Activated CD8-positive, alpha-beta memory T cell treated with anti-CD3 and anti-CD28 coated beads for 48 hours (primary cell): ENCODE measurements around the gene KRT83.
"Not testable (repeated sequence)": the region's sequence is repeated elsewhere in the genome, so short reads cannot be mapped to it uniquely, and the experiment has no call there.

Experiments used
- DNase-seq, 3 experiments: peaks; one replicate each; pipeline ENCODE4 v3.0.0-alpha.2; 2020; ENCODE audit warnings: low read depth in 2 of 3, low spot score in 2 of 3

KRT83 gene

GRCh38 chr12:52287816-52288805 is 33.1 kb downstream of the KRT83 start:
- DNase-seq = not testable (repeated sequence)

GRCh38 chr12:52286857-52287785 is 34.1 kb downstream of the KRT83 start:
- DNase-seq = not testable (repeated sequence)

GRCh38 chr12:52285851-52286530 is 35.2 kb downstream of the KRT83 start:
- DNase-seq = no peak

GRCh38 chr12:52285172-52285745 is 35.9 kb downstream of the KRT83 start:
- DNase-seq = no peak

- no peak for DNase-seq
These were observed 36.5 kb downstream of the KRT83 start for GRCh38 chr12:52284562-52285171.

- no peak for DNase-seq
These were observed 40.2 kb downstream of the KRT83 start for GRCh38 chr12:52280796-52281560.

- DNase-seq = no peak
These were observed 40.8 kb downstream of the KRT83 start for GRCh38 chr12:52280319-52280795.

GRCh38 chr12:52279422-52280318 is 41.5 kb downstream of the KRT83 start:
- DNase-seq = no peak

GRCh38 chr12:52278575-52279421 is 42.4 kb downstream of the KRT83 start:
- DNase-seq = peak; percentile 31 to 69 (median 61)

- DNase-seq = no peak
These were observed 43.5 kb downstream of the KRT83 start for GRCh38 chr12:52277486-52278245.

GRCh38 chr12:52275686-52276085 is 45.5 kb downstream of the KRT83 start:
- DNase-seq = no peak

GRCh38 chr12:52274521-52275120 is 46.6 kb downstream of the KRT83 start, which contains the start of gene KRT86:
Gene KRT86 (plus strand): TSS chr12:52274645. CDS start chr12:52301917, 27,272 bp downstream.
- DNase-seq = no peak

- DNase-seq = no peak
These were observed 50.0 kb downstream of the KRT83 start for GRCh38 chr12:52271158-52271557.

- DNase-seq = no peak
These were observed 50.6 kb downstream of the KRT83 start for GRCh38 chr12:52270541-52271070.

GRCh38 chr12:52268212-52268611 is 53.0 kb downstream of the KRT83 start:
- no peak for DNase-seq

- no peak for DNase-seq
These were observed 53.5 kb downstream of the KRT83 start for GRCh38 chr12:52267699-52268098.
